Endothelial cell of umbilical vein (primary cell): ENCODE measurements around the gene PARS2. TPM values are rescaled to one million over a fixed set of nuclear protein-coding genes. Genes with fewer than 3 reads are reported as not detected.

Source experiments
- BruUV-seq: library from RNA; stranded (reverse); fragments of 400-500 nt; replicated peaks from 2 replicates; lab custom pipeline; 2021; lab: Mats Ljungman, UMichigan
- CTCF ChIA-PET: fragments of 300-600, 350-600 bp; sonication (Branson Sonifier 250); formaldehyde crosslinking; loops from one replicate; lab custom pipeline; 2021; ENCODE audit warnings: antibody characterized with exemption, inconsistent platforms; lab: Charles Lee
- POLR2A ChIA-PET: fragments of 300-600, 350-600 bp; sonication (Branson Sonifier 250); formaldehyde crosslinking; loops from one replicate; lab custom pipeline; 2021; ENCODE audit warnings: antibody characterized with exemption, inconsistent platforms; lab: Charles Lee
- DNase-seq: peaks from one replicate; pipeline ENCODE4 v3.0.0-alpha.2; 2011; ENCODE audit warnings: low read depth, low spot score
- FAIRE-seq: peaks from 2 replicates; lab custom pipeline; 2011; peaks lifted over from hg19 to GRCh38; lab: Jason Lieb, UNC
- H2AFZ ChIP-seq: 2 replicates; pipeline ENCODE4 v1.6.0; 2012; ENCODE audit warnings: low read depth, low read length, control low read depth, inconsistent platforms
- H3K27ac ChIP-seq: 2 replicates; pipeline ENCODE4 v1.5.1; 2011; ENCODE audit warnings: low read depth, mild to moderate bottlenecking, control low read depth, low read length, moderate library complexity; ENCODE audit not compliant: insufficient read depth
- H3K27me3 ChIP-seq, 2 experiments: 2 replicates each; pipeline versions ENCODE4 v1.6.0 to v1.6.1; 2011; ENCODE audit warnings: low read length in 2 of 2, mixed read lengths in 1 of 2; ENCODE audit not compliant: control insufficient read depth in 2 of 2, insufficient read depth in 2 of 2
- H3K36me3 ChIP-seq, 2 experiments: 2 replicates in 1 of 2; 3 replicates in 1 of 2; pipeline ENCODE4 v1.5.1; 2011; ENCODE audit warnings: low read length in 2 of 2, mild to moderate bottlenecking in 1 of 2, moderate library complexity in 1 of 2; ENCODE audit not compliant: control insufficient read depth in 2 of 2, insufficient read depth in 2 of 2; ENCODE audit errors: extremely low read depth in 1 of 2
- H3K4me1 ChIP-seq: 3 replicates; pipeline ENCODE4 v1.5.1; 2011; ENCODE audit warnings: mild to moderate bottlenecking, low read length; ENCODE audit not compliant: control insufficient read depth, insufficient read depth; ENCODE audit errors: extremely low read depth
- H3K4me2 ChIP-seq: 2 replicates; pipeline ENCODE4 v1.6.1; 2011; ENCODE audit warnings: low read length, control low read depth, mixed read lengths; ENCODE audit not compliant: insufficient read depth
- H3K4me3 ChIP-seq, 3 experiments: fragments of 200-600 bp in 1 of 3; sonication (generic), shearing (Covaris generic) in 1 of 3; replicated peaks in 1 of 3; 2 replicates each; pipeline ENCODE4 v1.5.1; 2011 to 2016; ENCODE audit warnings: control low read depth in 3 of 3, low read length in 3 of 3, mild to moderate bottlenecking in 2 of 3, inconsistent platforms in 1 of 3, low read depth in 1 of 3, moderate library complexity in 1 of 3; ENCODE audit not compliant: insufficient read depth in 1 of 3
- H3K79me2 ChIP-seq: 2 replicates; pipeline ENCODE4 v1.6.0; 2012; ENCODE audit warnings: low read length, inconsistent platforms; ENCODE audit not compliant: control insufficient read depth, insufficient read depth
- H3K9ac ChIP-seq: replicated peaks from 2 replicates; pipeline ENCODE3; 2011; ENCODE audit warnings: low read length, control low read depth; ENCODE audit not compliant: insufficient read depth; ENCODE audit errors: extremely low read depth
- H3K9me1 ChIP-seq: replicated peaks from 3 replicates; pipeline ENCODE4 v1.6.0; 2011; ENCODE audit warnings: mild to moderate bottlenecking, low read length; ENCODE audit not compliant: control insufficient read depth, insufficient read depth; ENCODE audit errors: extremely low read depth
- H3K9me3 ChIP-seq: replicated peaks from 2 replicates; pipeline ENCODE4 v1.5.1; 2012; ENCODE audit warnings: low read length, inconsistent platforms; ENCODE audit not compliant: control insufficient read depth, insufficient read depth
- H4K20me1 ChIP-seq: replicated peaks from 2 replicates; pipeline ENCODE3; 2011; ENCODE audit warnings: mild to moderate bottlenecking, low read length; ENCODE audit not compliant: control insufficient read depth, insufficient read depth; ENCODE audit errors: extremely low read depth
- EZH2 ChIP-seq: IDR thresholded peaks from 2 replicates; pipeline ENCODE4 v1.6.1; 2012; ENCODE audit warnings: borderline replicate concordance, low read depth, mild to moderate bottlenecking, moderate library complexity, low read length, inconsistent platforms; ENCODE audit not compliant: severe bottlenecking
- FOS ChIP-seq: IDR thresholded peaks from 2 replicates; pipeline ENCODE4 v1.6.1; 2011; ENCODE audit warnings: mild to moderate bottlenecking, low read length, moderate library complexity, borderline replicate concordance; ENCODE audit not compliant: insufficient read depth
- GATA2 ChIP-seq: IDR thresholded peaks from 2 replicates; pipeline ENCODE4 v1.7.0; 2011; ENCODE audit warnings: low read depth, mild to moderate bottlenecking, moderate library complexity, mixed read lengths, low read length; ENCODE audit not compliant: insufficient read length, insufficient read depth
- JUN ChIP-seq: IDR thresholded peaks from 2 replicates; pipeline ENCODE4 v1.6.1; 2011; ENCODE audit warnings: borderline replicate concordance, low read depth; ENCODE audit not compliant: insufficient read length, insufficient read depth
- MYC ChIP-seq: IDR thresholded peaks from one replicate; pipeline ENCODE4 v1.6.1; 2011; ENCODE audit warnings: mild to moderate bottlenecking, low read depth, low read length
- POLR2A ChIP-seq: IDR thresholded peaks from 2 replicates; pipeline ENCODE4 v1.6.1; 2012; ENCODE audit warnings: low read depth, mild to moderate bottlenecking, control low read depth, low read length
- POLR2AphosphoS5 ChIP-seq: IDR thresholded peaks from 2 replicates; pipeline ENCODE4 v1.6.1; 2012; ENCODE audit warnings: low read depth, mild to moderate bottlenecking, control low read depth, low read length, moderate library complexity; ENCODE audit not compliant: insufficient read depth
- dilution Hi-C: fragments of 300-500 bp; cut with MboI; formaldehyde crosslinking; loops from one replicate; pipeline ENCODE4 v1.15.0; 2019; ENCODE audit warnings: low sequenced_read_pairs; ENCODE audit not compliant: extremely low pct_ligation_motif_present
- intact Hi-C: fragments of 100-400 bp; cut with micrococcal nuclease; formaldehyde crosslinking; loops from one replicate; pipeline ENCODE4 v1.10.0; 2022
- polyA plus RNA-seq, 4 experiments: library from polyadenylated mRNA; depleted of rRNA in 3 of 4; stranded (reverse) in 3 of 4; unstranded in 1 of 4; fragments of >200 nt; gene quantifications; 2 replicates each; pipeline versions ENCODE4 v1.2.1 to v1.2.3, GENCODE V29; 2011 to 2012; ENCODE audit warnings: missing spikeins in 1 of 4
- total RNA-seq: library from RNA; stranded (reverse); gene quantifications from 2 replicates; pipeline ENCODE4 v1.2.3, GENCODE V29; 2021
- TF ChIP-seq, protein P1 (sequence below): IDR thresholded peaks from 2 replicates; pipeline ENCODE4 v1.6.1; 2011; ENCODE audit not compliant: insufficient read depth, insufficient read length
- TF ChIP-seq, protein P2 (sequence below), 2 donors: IDR thresholded peaks; 1 replicate in 1 of 2; 2 replicates in 1 of 2; pipeline ENCODE4 v1.5.1; 2011; ENCODE audit warnings: low read length in 2 of 2, mild to moderate bottlenecking in 2 of 2, moderate library complexity in 2 of 2, control low read depth in 1 of 2, inconsistent platforms in 1 of 2, low read depth in 1 of 2; ENCODE audit not compliant: insufficient read depth in 1 of 2; ENCODE audit errors: extremely low read depth in 1 of 2

PARS2 gene
- total and polyA plus RNA-seq, 2 donors (not counting 3 experiments of a cell fraction or from before 2014, with no cell fraction given): 2.0 to 3.8 TPM

DNA sequence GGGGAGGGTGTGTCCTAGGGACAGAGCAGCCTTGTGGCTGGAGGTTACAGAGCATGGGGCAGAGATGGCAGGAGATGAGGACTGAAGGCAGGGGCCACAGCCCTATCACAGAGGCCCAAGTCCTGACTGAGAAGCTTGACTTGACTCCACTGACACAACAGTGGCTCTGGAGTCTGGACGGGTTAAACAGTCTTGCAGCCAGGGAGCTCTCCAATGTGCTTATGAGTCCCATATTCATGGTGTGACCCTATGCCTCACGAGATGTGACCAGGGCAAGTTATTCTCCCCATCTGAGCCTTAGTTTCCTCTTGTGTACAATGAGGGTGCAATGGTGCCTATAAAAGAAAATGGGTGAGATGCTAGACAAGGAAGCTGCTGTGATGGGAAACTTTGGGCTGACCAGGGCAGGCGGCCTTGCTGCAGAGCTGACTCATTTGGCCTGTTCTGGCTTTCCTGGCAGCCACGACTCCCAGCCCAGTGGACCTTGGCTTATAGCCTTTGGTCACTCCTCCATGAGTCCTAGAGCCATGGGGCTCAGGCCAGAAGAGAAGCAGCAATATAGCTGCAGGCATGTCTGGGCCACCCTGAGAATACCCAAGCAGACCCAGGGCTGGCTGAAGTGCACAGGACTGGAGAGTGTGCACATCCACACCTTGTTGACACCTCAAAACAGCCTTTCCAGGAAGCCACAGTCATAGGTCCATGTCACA is 39.6 kb upstream of the PARS2 start:
- no peak for TF ChIP-seq POLR2AphosphoS5
- no peak for TF ChIP-seq JUN
- TF ChIP-seq EZH2: no peak
- TF ChIP-seq, protein P1, sequence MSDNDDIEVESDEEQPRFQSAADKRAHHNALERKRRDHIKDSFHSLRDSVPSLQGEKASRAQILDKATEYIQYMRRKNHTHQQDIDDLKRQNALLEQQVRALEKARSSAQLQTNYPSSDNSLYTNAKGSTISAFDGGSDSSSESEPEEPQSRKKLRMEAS: no peak
- TF ChIP-seq FOS: no peak
- no peak for TF ChIP-seq GATA2
- TF ChIP-seq, protein P2, sequence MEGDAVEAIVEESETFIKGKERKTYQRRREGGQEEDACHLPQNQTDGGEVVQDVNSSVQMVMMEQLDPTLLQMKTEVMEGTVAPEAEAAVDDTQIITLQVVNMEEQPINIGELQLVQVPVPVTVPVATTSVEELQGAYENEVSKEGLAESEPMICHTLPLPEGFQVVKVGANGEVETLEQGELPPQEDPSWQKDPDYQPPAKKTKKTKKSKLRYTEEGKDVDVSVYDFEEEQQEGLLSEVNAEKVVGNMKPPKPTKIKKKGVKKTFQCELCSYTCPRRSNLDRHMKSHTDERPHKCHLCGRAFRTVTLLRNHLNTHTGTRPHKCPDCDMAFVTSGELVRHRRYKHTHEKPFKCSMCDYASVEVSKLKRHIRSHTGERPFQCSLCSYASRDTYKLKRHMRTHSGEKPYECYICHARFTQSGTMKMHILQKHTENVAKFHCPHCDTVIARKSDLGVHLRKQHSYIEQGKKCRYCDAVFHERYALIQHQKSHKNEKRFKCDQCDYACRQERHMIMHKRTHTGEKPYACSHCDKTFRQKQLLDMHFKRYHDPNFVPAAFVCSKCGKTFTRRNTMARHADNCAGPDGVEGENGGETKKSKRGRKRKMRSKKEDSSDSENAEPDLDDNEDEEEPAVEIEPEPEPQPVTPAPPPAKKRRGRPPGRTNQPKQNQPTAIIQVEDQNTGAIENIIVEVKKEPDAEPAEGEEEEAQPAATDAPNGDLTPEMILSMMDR (IDR thresholded peaks at IDR 0.05; ENCODE audit: extremely low read depth in 1 of 2, insufficient read depth in 1 of 2, low read depth in 1 of 2, low read length in 2 of 2): no peak
- no peak for TF ChIP-seq POLR2A
- no peak for TF ChIP-seq MYC
- H3K36me3 ChIP-seq: no peaks in the 10 kb centered on the region
- H3K4me2 ChIP-seq: no peak overlapping the region
- no TSS peak for BruUV-seq
- no peak overlapping the region for H2AFZ ChIP-seq
- H3K9me3 ChIP-seq: no peaks in the 10 kb centered on the region
- H3K27ac ChIP-seq: no peak overlapping the region
- H3K4me1 ChIP-seq: peaks cover 4% of the 10 kb centered on the region
- H3K27me3 ChIP-seq: peaks cover 25 to 28% of the 10 kb centered on the region in 2 experiments
- ChIA-PET CTCF (interaction anchor here (0.8 to 1.0 kb wide), 3 partner anchors 11 to 722 kb away, joined by 3 to 4 read pairs (median 3); no protein-coding TSS in a partner anchor), POLR2A (no interaction called here)
- H3K79me2 ChIP-seq: no peaks in the 10 kb centered on the region
- H4K20me1 ChIP-seq: no peaks in the 10 kb centered on the region
- no peak for DNase-seq
- no peaks in the 10 kb centered on the region for H3K9me1 ChIP-seq
- no peak overlapping the region for H3K4me3 ChIP-seq
- H3K9ac ChIP-seq: no peak overlapping the region
- dilution Hi-C loops (no loop called here), intact Hi-C loops (no loop called here)
- no peak for FAIRE-seq
